Neutrophil (primary cell): Measurements from ENCODE around the gene MAMLD1.

Source experiments
- H3K27ac ChIP-seq: fragments of 200-600 bp; sonication (generic); 2 replicates; pipeline ENCODE4 v1.5.1; 2016; ENCODE audit warnings: mild to moderate bottlenecking, moderate library complexity
- H3K27me3 ChIP-seq: fragments of 200-600 bp; sonication (generic); 2 replicates; pipeline ENCODE4 v1.6.0; 2016; ENCODE audit warnings: mild to moderate bottlenecking
- H3K36me3 ChIP-seq: fragments of 200-600 bp; sonication (generic); 2 replicates; pipeline ENCODE4 v1.5.1; 2017
- H3K4me1 ChIP-seq, 2 experiments: fragments of 200-600 bp in 1 of 2; sonication (generic) in 1 of 2; 1 replicate in 1 of 2; 2 replicates in 1 of 2; pipeline versions ENCODE4 v1.5.1 to v1.6.1; 2013 to 2016; ENCODE audit warnings: low read depth in 1 of 2, low read length in 1 of 2, mild to moderate bottlenecking in 1 of 2, moderate library complexity in 1 of 2; ENCODE audit not compliant: control insufficient read depth in 1 of 2, insufficient read depth in 1 of 2
- H3K4me3 ChIP-seq, 2 experiments: fragments of 200-600 bp in 1 of 2; sonication (generic) in 1 of 2; 1 replicate in 1 of 2; 2 replicates in 1 of 2; pipeline ENCODE4 v1.5.1; 2013 to 2016; ENCODE audit warnings: low read depth in 1 of 2, low read length in 1 of 2, mild to moderate bottlenecking in 1 of 2, moderate library complexity in 1 of 2
- H3K9me3 ChIP-seq: fragments of 200-600 bp; sonication (generic); 2 replicates; pipeline ENCODE4 v1.5.1; 2016
- CTCF ChIP-seq: fragments of 200-600 bp; sonication (generic); IDR thresholded peaks from 2 replicates; pipeline ENCODE4 v1.5.1; 2016; ENCODE audit warnings: antibody characterized with exemption

The MAMLD1 gene

GRCh38 chrX:150355913-150356312 is 7.2 kb upstream of the MAMLD1 start:
- Histone ChIP-seq H3K27ac (no peak overlapping the region), H3K9me3 (no peaks in the 10 kb centered on the region), H3K4me3 (no peak overlapping the region), H3K4me1 (no peaks in the 10 kb centered on the region), H3K27me3 (peaks cover 25% of the 10 kb centered on the region), H3K36me3 (no peaks in the 10 kb centered on the region)
- no peak for TF ChIP-seq CTCF

- Histone ChIP-seq H3K4me3 (no peak overlapping the region), H3K36me3 (no peaks in the 10 kb centered on the region), H3K4me1 (peaks cover 7 to 14% of the 10 kb centered on the region in 2 experiments)
Measured at GRCh38 chrX:150357790-150358189, 5.3 kb upstream of the MAMLD1 start.

GRCh38 chrX:150358651-150359050 is 4.5 kb upstream of the MAMLD1 start:
- Histone ChIP-seq H3K27me3 (peaks cover 52% of the 10 kb centered on the region), H3K36me3 (no peaks in the 10 kb centered on the region), H3K9me3 (no peaks in the 10 kb centered on the region), H3K4me3 (no peak overlapping the region), H3K27ac (no peak overlapping the region), H3K4me1 (peaks cover 12 to 21% of the 10 kb centered on the region in 2 experiments)
- no peak for TF ChIP-seq CTCF

More at GRCh38 chrX:150357790-150358189, 5.3 kb upstream of the MAMLD1 start:
- Histone ChIP-seq H3K27ac (no peak overlapping the region), H3K9me3 (no peaks in the 10 kb centered on the region), H3K27me3 (peaks cover 44% of the 10 kb centered on the region)
- TF ChIP-seq CTCF = no peak

GRCh38 chrX:150360331-150360730 is 2.8 kb upstream of the MAMLD1 start:
- H3K9me3 ChIP-seq = no peaks in the 10 kb centered on the region
- no peaks in the 10 kb centered on the region for H3K36me3 ChIP-seq
- no peak overlapping the region for H3K27ac ChIP-seq
- no peak for TF ChIP-seq CTCF
- peaks cover 24 to 35% of the 10 kb centered on the region in 2 experiments for H3K4me1 ChIP-seq
- H3K4me3 ChIP-seq = no peak overlapping the region
- peaks cover 69% of the 10 kb centered on the region for H3K27me3 ChIP-seq

- Histone ChIP-seq H3K9me3 (no peaks in the 10 kb centered on the region), H3K27ac (no peak overlapping the region), H3K4me1 (peaks cover 32 to 43% of the 10 kb centered on the region in 2 experiments), H3K36me3 (no peaks in the 10 kb centered on the region), H3K4me3 (no peak overlapping the region), H3K27me3 (peaks cover 78% of the 10 kb centered on the region)
- no peak for TF ChIP-seq CTCF
Measured at GRCh38 chrX:150361070-150361776, 1.9 kb upstream of the MAMLD1 start.
